ENCODE results near the gene EGFL6.
"Not testable (repeated sequence)": the region's sequence is repeated elsewhere in the genome, so short reads cannot be mapped to it uniquely, and the experiment has no call there.

Gene EGFL6

DNA sequence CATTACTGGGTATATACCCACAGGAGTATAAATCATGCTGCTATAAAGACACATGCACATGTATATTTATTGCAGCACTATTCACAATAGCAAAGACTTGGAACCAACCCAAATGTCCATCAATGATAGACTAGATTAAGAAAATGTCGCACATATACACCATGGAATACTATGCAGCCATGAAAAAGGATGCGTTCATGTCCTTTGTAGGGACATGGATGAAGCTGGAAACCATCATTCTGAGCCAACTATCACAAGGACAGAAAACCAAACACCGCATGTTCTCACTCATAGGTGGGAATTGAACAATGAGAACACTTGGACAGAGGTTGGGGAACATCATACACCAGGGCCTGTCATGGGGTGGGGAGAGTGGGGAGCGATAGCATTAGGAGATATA is 110.3 kb downstream of the EGFL6 start:
- not testable (repeated sequence) for H3K4me3 ChIP-seq (ENCODE audit: insufficient read depth, low read depth, low read length, poor library complexity, severe bottlenecking); H3K9me3 ChIP-seq (ENCODE audit: control insufficient read depth, low read length); H3K4me1 ChIP-seq (ENCODE audit: control insufficient read depth, insufficient read depth, low read length, poor library complexity, severe bottlenecking); H3K27ac ChIP-seq (ENCODE audit: insufficient read depth, low read length, poor library complexity, severe bottlenecking); DNase-seq; H3K27me3 ChIP-seq (replicated peaks; ENCODE audit: control insufficient read depth, insufficient read depth, low read length, poor library complexity, severe bottlenecking); H3K36me3 ChIP-seq (ENCODE audit: control insufficient read depth, insufficient read depth, low read length)

DNA sequence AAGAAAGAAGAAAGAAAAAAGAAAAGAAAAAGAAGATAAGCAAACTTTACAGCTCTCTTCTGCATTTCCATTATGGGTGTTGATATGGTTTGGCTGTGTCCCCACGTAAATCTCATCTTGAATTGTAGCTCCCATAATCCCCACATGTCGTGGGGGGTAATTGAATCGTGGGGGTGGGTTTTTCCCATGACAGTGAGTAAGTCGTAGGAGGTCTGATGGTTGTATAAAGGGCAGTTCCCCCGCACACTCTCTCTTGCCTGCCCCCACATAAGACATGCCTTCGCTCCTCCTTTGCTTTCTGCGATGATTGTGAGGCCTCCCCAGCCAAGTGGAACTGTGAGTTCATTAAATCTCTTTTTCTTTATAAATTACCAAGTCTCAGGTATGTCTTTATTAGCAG is 112.2 kb downstream of the EGFL6 start:
- DNase-seq = no peak
- Histone ChIP-seq H3K36me3 (ENCODE audit: control insufficient read depth, insufficient read depth, low read length) (no peaks in the 10 kb centered on the region), H3K4me3 (ENCODE audit: insufficient read depth, low read depth, low read length, poor library complexity, severe bottlenecking) (no peak overlapping the region), H3K27me3 (replicated peaks; ENCODE audit: control insufficient read depth, insufficient read depth, low read length, poor library complexity, severe bottlenecking) (no peaks in the 10 kb centered on the region), H3K27ac (ENCODE audit: insufficient read depth, low read length, poor library complexity, severe bottlenecking) (no peak overlapping the region), H3K9me3 (ENCODE audit: control insufficient read depth, low read length) (no peaks in the 10 kb centered on the region), H3K4me1 (ENCODE audit: control insufficient read depth, insufficient read depth, low read length, poor library complexity, severe bottlenecking) (no peaks in the 10 kb centered on the region)
